GM12891 (cell line): ENCODE data around the gene PCDHA1.

ENCODE experiments used
- PAX5 ChIP-seq: IDR thresholded peaks from 2 replicates; pipeline ENCODE4 v1.6.1; 2011; ENCODE audit warnings: low read length, moderate library complexity, mild to moderate bottlenecking; ENCODE audit not compliant: insufficient read depth, severe bottlenecking
- POLR2A ChIP-seq: IDR thresholded peaks from 2 replicates; pipeline ENCODE4 v1.6.1; 2011; ENCODE audit warnings: low read depth, low read length, control low read depth
- POLR2AphosphoS5 ChIP-seq: IDR thresholded peaks from 2 replicates; pipeline ENCODE4 v1.6.1; 2011; ENCODE audit warnings: low read depth, low read length, control low read depth
- SPI1 ChIP-seq: IDR thresholded peaks from 2 replicates; pipeline ENCODE4 v1.6.1; 2011; ENCODE audit warnings: low read depth, low read length, control low read depth
- TAF1 ChIP-seq: IDR thresholded peaks from 2 replicates; pipeline ENCODE4 v1.6.1; 2011; ENCODE audit warnings: low read depth, low read length, control low read depth

GRCh38 chr5:141001844-141002604 lies 216.1 kb downstream of the PCDHA1 start:
- TF ChIP-seq POLR2A (no peak), POLR2AphosphoS5 (no peak), TAF1 (no peak), SPI1 (no peak), PAX5 (no peak)
